Brain pericyte (primary cell): Measurements from ENCODE around the gene SEPTIN2.
"Not testable (repeated sequence)": the region's sequence is repeated elsewhere in the genome, so short reads cannot be mapped to it uniquely, and the experiment has no call there.

Source experiments
- DNase-seq: peaks from one replicate; pipeline ENCODE4 v3.0.0-alpha.2; 2012; ENCODE audit warnings: low read depth, low spot score

SEPTIN2 gene

DNA sequence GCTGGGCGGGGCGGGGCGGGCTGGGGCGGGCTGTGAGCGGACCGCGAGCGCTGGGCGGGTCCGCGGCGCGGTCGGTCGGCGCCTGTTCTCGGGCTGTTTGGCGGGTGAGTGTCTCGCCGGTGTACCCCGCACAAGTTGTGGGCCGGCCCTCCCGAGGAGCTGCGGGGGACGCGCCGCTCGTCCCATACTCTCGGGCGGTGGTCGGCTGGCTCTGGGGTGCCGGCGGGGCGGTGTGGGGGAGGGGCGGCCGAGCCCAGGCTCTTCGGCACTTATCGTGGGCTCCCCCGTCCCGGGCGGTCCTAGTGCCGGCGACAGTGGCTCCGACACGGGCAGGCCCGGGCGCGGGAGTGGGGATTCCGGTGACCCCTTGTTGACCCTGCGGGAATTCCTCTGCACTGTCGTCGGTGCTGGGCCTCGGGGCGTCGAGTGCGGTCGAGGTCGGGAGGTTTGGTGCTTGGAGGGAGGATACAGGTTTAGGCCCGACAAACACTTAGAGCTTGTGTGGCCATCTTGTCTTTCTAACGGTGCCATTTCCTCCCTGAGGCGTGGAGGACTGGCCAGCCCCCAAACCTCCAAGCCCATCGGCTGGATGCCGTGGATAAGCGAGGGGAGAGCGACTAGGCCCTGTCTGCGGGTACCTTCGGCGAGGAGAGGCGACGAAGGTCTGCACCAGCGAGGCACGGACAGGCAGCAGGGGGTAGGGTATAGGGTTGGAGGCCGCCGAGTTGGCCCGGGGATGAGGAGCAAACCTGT lies at the start of gene SEPTIN2:
Gene SEPTIN2, plus strand, starts transcription at position 47 of the 753 bp plus-strand sequence. CDS start 8,308 bp downstream, outside the sequence.
- no peak for DNase-seq

DNA sequence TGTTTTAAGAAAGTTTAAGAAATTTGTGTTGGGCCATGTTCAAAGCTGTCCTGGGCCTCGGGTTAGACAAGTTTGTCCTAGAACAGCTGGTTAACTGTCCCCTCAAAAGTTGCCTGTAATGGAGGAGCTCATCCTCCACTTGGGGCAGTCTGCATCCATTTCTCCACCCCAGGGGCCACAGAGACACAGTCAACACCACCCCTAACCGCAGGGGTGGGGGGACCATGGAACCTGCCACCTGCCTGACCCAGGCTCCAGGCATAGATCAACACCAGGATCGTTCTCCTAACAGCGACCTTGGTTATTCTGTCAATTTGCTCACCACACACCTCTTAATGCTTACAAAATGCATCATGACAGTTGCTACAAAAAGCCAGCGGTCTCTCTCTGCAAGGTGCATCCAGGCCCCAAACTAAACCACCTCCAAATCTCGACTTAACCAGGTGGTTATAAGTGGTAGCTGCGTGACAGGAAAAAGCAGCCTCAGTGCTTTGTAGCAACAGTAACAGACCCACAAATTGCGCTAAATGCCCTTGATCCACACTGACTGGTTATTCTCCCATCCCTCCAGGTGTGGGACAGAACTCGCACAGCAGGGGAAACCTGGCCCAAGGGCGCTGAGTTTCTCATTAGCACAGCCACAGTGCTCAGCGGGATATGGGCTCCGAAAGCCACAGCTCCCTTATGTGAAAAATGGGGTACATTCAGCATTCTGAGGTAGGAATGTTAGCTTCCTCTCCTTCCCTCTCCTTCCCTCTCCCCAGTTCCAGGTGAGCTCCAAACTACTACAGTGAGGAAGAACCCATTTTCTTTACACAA lies 48.3 kb upstream of the SEPTIN2 start:
- no peak for DNase-seq

DNA sequence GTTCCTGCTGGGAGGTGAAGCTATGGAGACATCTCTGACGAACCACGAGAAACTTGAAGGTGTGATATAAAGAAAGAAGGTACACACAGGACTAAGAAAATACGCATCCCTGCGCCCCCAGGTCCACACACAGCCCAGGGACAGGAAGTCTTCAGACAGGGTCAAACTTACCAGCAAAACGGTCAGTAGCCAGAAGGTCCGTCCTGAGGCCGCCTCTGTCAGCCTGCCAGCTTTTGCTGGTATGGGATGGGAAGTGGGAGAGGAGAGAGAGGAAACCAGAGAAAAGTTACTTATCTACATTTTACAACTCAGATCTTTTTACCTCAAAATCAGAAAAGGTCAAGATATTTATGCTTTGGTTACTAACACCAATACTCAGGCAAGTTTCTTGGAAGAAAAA lies 47.4 kb upstream of the SEPTIN2 start:
- DNase-seq = no peak

DNA sequence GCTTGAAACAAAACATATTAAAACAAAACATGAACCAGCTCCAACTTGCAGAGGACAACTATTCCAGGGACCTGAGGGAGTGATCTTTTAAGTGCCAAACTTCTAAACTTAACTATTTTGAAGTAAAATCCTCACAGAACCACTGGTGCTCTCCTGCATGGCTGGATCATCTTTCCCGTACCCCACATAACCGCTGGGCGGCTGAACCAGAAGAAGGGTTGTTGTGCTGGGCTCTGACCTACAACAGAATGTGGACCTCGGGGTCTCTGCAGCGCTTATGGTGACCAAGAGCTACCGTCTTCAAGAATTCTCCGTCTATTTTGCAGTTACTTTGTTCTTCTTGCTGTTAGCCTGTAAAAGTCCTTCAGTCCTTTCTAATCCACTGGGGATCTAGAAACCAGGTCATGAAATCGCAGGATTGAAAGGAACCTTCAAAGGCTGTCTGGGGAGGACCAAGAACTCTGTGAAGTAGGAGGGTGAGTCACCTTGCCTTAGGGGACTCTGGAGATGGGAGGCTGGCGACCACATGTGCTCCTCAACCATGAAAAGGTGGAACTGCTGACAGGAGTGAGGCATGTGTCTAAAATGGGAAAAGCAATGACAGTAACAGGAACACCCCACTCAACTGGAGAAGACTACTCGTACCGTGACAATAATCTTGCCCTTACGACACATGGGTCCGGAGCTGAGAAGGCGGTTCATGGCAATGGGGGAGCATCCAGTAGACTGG lies 46.8 kb upstream of the SEPTIN2 start:
- DNase-seq = no peak

DNA sequence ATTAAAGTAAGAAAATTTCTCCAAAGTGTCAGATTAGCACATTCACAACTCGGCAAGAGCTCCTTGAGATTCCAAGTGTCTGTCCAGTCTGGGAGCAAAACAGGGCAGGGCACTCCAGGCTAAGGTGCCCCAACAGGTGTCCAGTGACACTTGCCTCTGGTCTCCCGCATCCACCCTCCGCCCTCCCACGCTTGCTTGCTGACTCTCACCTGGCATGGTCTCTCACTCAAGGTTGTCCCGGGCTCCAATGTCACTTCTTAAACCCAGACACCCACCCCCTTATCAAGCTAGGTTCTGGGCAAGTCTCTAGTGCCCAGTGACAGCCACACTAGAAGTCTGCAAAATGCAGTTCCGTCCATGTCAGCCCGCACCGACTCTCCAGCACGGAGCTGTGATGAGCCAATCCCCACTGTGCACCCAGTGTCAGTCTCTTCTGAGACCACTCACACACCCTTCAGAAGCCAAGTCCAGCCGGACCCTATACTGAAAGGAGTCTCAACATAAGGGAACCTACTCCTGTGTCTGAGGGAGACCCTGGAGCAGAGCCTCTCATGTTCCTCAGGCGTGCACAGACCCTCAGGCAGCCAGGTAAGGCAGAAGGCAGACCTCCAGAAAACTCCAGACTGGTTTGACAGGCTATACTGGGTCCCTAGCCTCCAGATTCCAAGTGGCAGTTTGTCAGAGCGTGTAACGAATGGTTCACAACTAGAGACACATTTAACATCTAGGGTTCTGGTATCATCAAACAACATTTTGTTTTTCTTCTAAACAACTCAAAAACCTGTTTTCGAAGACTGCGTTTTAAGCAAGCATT lies 45.8 kb upstream of the SEPTIN2 start:
- no peak for DNase-seq

DNA sequence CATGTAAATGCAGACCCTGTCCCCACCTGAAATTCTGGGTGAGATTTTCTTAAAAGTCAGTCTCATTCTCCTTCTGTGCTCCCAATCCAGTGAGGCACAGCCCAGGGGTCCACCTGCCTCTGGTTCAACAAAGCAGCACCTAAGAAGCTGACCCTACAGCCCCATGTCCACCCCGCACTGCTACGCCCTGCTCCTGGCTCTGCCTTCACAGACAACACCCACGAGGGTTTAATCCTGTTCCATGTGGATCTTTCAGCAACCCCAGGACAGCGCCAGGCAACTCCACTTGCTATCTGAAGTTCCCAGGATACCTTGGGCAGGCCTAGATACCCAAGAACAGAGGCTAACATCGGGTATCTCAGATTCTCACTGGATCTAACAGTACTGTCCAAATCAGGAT lies 45.2 kb upstream of the SEPTIN2 start:
- DNase-seq = no peak

DNA sequence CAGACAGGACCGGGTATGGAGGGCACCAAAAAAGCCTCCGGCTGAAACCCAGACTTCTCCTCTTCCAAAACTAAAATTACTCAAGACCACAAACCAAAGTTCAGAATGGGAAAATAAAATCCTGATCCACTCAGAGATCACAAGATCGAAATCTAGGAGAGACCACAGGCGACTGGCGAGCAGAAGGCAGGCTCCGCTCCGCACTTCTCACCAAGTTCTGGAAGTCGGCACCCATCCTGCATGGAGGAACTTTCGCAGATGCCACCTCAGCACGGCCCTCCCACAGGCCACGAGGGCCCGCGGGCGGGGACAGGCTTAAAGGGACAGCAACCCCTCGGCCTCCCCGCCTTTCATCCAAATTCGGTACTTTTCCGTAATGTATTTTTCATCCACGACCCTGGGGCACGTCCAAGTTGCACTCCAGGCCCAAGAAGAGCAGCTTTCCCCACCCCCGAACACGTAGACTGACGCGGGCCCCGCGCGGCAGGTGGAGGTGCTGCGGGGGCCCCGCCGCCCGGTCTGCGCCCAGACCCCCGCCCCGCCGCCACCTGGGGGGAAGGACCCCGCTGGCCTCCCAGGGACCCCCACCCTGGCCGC lies 43.9 kb upstream of the SEPTIN2 start:
- peak; percentile 34 for DNase-seq

DNA sequence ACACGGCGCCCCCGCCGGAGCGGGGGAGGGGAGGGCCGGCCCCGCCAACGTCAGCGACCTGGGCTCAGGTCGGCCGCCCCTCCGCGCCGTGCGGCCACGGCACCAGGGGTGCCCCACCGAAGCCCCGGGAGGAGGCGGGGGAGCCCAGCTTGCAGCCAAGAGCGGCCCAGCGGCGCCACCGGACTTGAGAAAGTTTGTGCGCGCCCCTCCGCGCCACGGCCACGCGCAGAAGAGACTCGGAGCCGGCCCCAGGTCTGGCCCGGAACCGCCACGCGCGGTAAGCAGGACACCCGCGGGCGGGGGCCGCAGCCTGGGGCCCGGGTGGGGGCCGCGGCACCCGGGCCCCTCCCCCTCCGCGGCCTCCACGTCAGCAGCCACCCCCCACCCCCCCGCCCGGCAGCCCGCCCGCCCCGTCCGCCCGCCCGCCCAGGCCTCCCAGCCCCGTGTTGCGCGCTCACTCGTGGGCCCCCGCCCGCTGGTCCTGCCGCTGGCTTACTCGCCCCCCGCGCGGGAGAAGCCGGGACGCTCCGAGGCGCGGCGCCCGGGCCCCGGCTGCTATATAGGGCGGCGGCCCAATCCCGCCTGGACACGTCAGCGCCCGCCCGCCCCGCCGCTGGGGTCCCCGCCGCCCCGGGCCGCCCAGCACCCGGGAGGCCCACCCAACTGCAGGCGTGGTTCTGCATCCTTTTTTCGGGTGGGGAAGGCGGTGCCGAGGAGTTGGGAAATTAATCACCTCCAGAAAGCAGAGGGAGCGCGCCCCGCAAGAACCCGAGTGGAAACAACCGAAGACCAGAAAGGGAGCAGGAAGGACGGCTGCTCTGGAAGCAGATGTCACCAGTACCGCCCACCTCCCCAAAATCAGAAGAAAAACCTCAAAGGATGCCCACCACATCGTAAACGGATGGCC lies 43.2 kb upstream of the SEPTIN2 start:
- DNase-seq = no peak

DNA sequence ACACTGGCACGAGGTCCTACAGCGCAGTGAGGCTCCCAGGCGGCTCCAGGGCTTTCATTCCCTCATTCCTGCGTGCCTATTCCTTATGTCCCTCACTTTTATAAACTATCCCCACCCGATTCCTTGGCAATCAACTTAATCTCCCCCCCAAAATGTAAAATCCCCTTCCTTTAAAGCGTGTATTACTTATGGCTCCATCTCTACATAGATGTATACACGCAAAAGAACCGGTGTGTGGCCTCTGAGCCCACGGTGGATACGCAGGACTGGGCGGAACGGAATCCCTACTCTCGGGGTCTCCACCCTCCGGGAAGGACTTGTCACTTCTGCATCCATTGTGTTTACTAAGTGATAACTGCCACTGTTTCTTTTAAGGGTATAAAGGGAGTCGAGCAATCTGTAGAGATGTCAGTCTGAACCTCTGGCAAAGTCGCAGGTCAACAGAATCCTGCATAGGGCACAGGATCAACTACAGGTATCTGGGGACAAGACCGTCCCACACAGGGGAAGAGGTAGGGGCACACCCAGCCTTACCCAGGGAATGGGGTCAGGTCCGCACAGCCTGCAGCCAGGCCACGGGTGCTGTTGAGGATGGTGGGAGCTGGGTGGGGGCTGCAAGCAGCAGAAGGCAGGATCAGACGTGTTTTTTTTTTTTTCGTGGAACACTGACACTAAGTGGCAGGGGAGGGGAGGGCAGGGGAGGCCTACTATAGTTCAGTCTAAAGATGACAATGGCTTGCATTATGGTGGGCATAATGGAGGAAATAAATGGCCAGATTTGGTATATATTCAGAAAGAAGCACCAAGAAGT lies 42.3 kb upstream of the SEPTIN2 start:
- no peak for DNase-seq

DNA sequence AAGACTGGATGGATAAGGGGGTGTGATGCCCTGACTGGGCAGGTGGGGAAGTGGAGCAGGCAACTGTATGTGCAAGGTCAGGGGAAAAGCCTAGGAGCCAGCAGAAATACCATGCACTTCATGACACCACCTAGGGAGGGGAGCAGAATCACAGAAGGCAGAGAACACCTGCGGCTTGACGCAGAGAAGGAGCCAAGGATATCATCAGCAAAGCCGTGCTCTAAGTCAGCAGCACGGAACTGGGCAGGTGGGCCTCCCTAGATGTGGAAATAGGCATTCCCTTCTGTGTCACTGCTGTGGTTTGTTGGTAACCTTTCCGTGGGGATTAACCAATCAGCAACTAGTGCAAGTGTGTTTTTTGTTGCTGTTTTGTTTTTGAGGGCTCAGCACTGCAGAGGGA lies 41.6 kb upstream of the SEPTIN2 start:
- DNase-seq = no peak

DNA sequence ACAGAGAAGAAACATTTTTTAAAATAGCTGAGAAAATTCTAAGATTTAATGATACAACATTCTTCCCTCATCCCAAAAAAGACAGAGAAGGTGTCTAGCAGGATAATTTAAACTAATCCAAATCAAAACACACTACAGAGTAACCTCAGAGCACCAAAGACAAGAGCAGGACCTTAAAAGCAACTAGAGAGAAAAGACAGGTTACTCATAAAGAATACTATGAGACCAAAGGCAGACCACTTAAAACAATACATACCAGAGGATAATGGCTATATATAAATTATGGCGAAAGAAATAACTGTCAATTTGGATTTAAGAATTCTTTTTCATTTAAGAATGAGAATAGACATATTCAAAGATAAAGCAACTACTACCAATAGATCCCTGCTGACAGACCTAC lies 40.2 kb upstream of the SEPTIN2 start:
- DNase-seq = no peak

DNA sequence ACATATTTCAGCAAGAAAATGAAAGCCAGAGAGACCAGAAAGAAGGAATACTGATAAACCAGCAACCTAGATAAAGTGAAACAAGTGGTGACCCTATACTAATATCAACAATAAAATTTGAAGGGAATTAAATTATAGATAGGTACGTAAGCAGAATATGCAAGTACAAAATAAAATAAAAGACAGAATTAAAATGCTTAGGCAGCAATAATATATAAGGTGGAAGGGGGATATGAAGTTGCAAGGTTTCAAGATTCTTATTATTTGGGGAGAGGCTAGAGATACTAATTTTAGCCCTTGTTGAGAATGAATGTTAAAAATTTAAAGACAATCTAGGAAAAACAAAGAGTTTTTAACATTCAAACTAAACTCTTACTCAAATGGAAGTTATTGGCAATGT lies 39.8 kb upstream of the SEPTIN2 start:
- no peak for DNase-seq

DNA sequence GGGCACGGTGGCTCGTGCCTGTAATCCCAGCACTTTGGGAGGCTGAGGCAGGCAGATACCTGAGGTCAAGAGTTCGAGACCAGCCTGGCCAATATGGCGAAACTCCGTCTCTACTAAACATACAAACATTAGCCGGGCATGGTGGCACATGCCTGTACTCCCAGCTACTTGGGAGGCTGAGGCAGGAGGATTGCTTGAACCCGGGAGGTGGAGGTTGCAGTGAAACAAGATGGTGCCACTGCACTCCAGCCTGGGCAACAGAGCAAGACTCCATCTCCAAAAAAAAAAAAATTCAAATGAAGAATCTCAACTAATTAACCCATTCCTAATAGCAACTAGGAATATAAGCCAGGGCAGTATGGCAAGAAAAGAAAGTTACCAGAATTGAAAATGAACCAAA lies 37.4 kb upstream of the SEPTIN2 start:
- not testable (repeated sequence) for DNase-seq

DNA sequence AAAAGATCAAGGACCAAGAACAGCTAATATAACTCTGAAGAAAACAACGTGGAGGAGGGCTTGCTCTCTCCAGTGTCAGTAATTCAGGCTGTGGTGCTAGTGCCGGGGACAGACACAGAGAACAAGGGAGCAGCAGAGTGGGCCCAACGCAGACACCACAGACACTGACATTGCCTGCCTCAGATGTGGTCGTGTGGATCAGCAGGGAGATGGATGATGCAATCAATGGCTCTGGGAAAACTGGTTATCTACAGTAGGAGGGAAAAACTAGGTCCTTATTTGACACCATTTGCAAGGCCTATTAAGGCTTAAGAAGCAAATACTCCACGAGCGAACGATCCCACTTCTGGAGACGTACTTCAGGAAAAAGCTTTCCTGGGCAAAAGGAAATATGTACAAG lies 36.3 kb upstream of the SEPTIN2 start:
- no peak for DNase-seq

DNA sequence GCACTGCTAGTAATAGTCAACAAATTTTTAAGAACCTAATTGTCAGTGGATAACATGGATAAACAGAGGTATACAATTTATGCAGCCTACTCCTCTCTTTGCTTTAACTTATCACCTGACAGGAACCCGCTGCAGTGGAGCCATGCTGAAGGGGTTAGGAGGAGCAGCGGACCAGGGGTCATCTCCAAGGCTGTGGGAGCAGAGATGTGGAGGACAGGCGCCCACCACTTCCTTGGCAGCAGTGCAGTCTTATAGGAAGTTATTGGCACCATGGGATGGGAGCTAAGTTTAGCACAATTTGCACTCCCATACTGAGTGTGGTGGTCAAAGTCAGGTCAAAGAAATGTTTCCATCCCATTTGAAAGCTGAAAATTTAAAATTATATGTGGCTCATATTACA lies 35.9 kb upstream of the SEPTIN2 start:
- DNase-seq = no peak

DNA sequence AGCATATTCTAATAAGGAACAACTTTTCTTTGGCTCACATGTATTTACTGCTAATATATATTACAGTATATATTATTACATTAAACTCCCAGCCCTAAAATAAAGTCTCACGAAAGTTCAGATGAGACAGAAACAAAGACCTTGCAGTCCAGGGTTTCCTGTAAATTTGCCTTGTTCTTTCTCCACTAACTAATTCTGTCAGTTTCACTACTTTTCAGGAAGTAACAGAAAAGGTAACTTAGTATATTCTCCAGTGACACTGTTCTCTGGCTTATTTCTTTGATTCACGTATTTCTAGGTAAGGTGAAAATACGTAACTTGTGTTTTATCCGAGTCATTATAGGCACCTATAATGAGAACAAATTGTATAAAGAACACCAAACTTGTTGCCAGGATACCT lies 35.4 kb upstream of the SEPTIN2 start:
- no peak for DNase-seq

DNA sequence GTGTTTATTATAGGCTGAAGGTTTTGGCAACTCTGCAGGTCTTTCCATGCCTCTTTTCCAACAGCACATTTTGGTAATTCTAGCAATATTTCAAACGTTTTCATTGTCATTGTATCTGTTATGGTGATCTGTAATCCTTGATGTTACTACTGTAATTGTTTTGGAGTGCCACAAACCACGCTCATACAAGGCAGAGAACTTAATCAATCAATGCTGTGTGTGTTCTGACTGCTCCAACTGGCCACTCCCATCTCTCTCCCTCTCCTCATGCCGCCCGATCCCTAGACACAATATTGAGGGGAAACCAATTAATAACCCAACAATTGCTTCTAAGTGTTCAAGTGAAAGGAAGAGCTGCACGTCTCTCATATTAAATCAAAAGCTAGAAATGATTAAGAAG lies 33.2 kb upstream of the SEPTIN2 start:
- no peak for DNase-seq

DNA sequence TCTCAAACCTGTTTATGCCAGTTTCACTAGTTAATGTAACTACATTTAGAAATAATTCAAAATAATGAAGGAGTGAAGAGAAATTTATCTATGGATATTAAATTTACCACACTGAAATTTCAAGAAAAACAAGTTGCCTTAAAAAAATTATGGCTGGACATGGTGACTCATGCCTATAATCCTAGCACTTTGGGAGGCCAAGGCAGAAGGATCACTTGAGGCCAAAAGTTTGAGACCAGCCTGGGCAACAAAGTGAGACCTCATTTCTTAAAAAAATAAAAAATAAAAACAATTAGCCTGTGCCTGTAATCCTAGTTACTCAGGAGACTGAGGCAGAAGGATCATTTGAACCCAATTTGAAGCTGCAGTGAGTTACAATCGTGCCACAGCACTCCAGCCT lies 30.1 kb upstream of the SEPTIN2 start:
- DNase-seq = no peak
